ENCODE measurements around the gene UBXN1. TPM values are rescaled to one million over a fixed set of nuclear protein-coding genes. Genes with fewer than 3 reads are reported as not detected.

UBXN1 gene
- total and polyA plus RNA-seq, 2 donors (not counting 1 experiment from before 2014, with no cell fraction given), result 76.4 to 143 TPM

DNA sequence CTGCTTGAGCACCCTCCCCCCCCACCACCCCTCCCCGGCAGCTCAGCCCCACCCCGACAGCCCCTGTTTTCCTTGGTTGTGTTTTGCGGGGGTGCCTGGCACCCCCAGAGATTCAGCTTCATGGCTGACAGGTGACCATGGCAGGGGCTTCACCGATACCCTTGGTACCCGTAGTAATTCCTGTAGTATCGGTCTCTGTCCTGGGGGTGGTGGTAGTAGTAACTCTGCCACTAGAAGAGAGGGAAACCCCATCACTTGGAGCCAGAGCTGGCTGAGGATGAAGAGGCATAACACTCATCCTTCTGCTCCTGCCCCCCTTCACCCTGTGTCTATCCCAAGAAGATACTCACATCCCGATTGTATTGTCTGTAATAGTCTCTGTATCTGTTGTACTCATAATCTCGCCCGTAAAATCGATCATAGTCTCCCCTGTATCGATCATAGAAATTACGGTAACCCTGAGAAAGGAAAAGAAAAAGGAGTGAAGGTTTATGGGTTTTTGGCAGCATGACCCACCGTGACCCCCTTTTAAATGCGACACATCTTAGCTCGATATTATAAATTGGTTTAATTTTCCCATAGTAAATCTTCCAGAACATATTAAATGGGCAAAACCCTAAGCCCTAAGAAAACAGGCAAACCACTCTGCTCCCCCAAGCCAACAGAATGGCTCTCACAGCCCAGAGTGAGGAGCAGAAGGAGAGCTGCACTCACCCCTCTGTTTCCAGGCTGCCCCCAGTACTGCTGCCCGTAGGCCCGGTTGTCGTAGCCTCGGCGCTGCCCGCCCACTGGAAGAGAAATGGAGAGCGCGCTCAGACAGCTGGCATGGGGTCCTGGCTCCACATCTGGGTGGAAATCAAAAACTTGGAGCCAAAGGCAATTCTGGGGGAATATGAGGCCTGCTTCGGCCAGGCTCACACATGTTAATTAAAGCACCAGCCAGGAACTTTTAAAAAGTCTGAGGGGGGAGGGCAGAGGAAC is 36.6 kb upstream of the UBXN1 start:
- TF ChIP-seq EZH2 (IDR thresholded peaks at IDR 0.05; ENCODE audit: low read length, missing control alignments), result no peak
- TF ChIP-seq, protein P1, sequence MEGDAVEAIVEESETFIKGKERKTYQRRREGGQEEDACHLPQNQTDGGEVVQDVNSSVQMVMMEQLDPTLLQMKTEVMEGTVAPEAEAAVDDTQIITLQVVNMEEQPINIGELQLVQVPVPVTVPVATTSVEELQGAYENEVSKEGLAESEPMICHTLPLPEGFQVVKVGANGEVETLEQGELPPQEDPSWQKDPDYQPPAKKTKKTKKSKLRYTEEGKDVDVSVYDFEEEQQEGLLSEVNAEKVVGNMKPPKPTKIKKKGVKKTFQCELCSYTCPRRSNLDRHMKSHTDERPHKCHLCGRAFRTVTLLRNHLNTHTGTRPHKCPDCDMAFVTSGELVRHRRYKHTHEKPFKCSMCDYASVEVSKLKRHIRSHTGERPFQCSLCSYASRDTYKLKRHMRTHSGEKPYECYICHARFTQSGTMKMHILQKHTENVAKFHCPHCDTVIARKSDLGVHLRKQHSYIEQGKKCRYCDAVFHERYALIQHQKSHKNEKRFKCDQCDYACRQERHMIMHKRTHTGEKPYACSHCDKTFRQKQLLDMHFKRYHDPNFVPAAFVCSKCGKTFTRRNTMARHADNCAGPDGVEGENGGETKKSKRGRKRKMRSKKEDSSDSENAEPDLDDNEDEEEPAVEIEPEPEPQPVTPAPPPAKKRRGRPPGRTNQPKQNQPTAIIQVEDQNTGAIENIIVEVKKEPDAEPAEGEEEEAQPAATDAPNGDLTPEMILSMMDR (conservative IDR thresholded peaks at IDR 0.05 in 1 of 2, IDR thresholded peaks at IDR 0.05 in 1 of 2; ENCODE audit: low read depth in 1 of 2, low read length in 2 of 2), result no peak

DNA sequence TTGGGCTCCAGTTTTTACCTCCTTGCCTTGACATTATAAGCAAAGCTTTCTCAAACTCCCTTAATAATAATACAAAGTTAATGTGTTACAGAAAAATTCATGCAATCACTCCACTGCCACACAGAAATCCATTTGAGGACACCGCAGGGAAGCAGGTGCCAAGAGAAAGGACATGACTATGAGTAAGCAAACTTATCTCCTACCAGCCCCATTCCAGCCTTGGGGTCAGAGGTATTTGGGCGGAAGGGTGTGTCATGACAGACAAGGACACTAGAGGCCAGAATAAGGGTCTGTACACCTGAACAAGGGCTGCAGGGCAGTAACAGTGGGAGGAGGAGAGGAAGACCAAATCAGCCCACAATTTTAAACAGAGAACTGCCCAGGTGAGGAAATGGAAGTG is 34.5 kb upstream of the UBXN1 start:
- Histone ChIP-seq H3K9me3 (ENCODE audit: control insufficient read depth, insufficient read depth, low read depth, low read length) (no peaks in the 10 kb centered on the region), H3K27ac (ENCODE audit: insufficient read depth, low read length) (no peak overlapping the region), H3K79me2 (ENCODE audit: control insufficient read depth, insufficient read depth, low read length) (peaks cover 26% of the 10 kb centered on the region), H3K4me1 (ENCODE audit: control insufficient read depth, extremely low read depth, insufficient read depth, low read length) (peaks cover 12% of the 10 kb centered on the region), H3K4me2 (ENCODE audit: extremely low read depth, insufficient read depth, low read length) (no peak overlapping the region), H4K20me1 (ENCODE audit: control insufficient read depth, extremely low read depth, insufficient read depth, low read length) (no peaks in the 10 kb centered on the region), H3K9ac (ENCODE audit: insufficient read depth, low read length) (no peak overlapping the region), H2AFZ (ENCODE audit: low read length) (no peak overlapping the region), H3K27me3 (ENCODE audit: control insufficient read depth, insufficient read depth, low read length) (no peaks in the 10 kb centered on the region), H3K36me3 (ENCODE audit: control insufficient read depth, insufficient read depth, low read length) (peaks cover 26% of the 10 kb centered on the region), H3K4me3 (replicated peaks in 1 of 4; ENCODE audit: control extremely low read depth in 1 of 4, insufficient read depth in 1 of 4, low read depth in 3 of 4, low read length in 4 of 4) (no peak overlapping the region)
- TF ChIP-seq, protein P1 (conservative IDR thresholded peaks at IDR 0.05 in 1 of 2, IDR thresholded peaks at IDR 0.05 in 1 of 2; ENCODE audit: low read depth in 1 of 2, low read length in 2 of 2), result no peak
- TF ChIP-seq EZH2 (IDR thresholded peaks at IDR 0.05; ENCODE audit: low read length, missing control alignments), result no peak
- no peak for DNase-seq (ENCODE audit: low read depth in 2 of 2)

More for the DNA sequence above, 36.6 kb upstream of the UBXN1 start:
- no peak overlapping the region for H3K4me3 ChIP-seq (replicated peaks in 1 of 4; ENCODE audit: control extremely low read depth in 1 of 4, insufficient read depth in 1 of 4, low read depth in 3 of 4, low read length in 4 of 4)
- peaks cover 38% of the 10 kb centered on the region for H3K79me2 ChIP-seq (ENCODE audit: control insufficient read depth, insufficient read depth, low read length)
- H3K4me2 ChIP-seq (ENCODE audit: extremely low read depth, insufficient read depth, low read length), result no peak overlapping the region
- H2AFZ ChIP-seq (ENCODE audit: low read length), result no peak overlapping the region
- DNase-seq (ENCODE audit: low read depth in 2 of 2), result no peak
- no peak overlapping the region for H3K9ac ChIP-seq (ENCODE audit: insufficient read depth, low read length)
- H3K36me3 ChIP-seq (ENCODE audit: control insufficient read depth, insufficient read depth, low read length), result peaks cover 36% of the 10 kb centered on the region
- H3K4me1 ChIP-seq (ENCODE audit: control insufficient read depth, extremely low read depth, insufficient read depth, low read length), result peaks cover 3% of the 10 kb centered on the region
- no peaks in the 10 kb centered on the region for H3K9me3 ChIP-seq (ENCODE audit: control insufficient read depth, insufficient read depth, low read depth, low read length)
- no peaks in the 10 kb centered on the region for H4K20me1 ChIP-seq (ENCODE audit: control insufficient read depth, extremely low read depth, insufficient read depth, low read length)
- H3K27me3 ChIP-seq (ENCODE audit: control insufficient read depth, insufficient read depth, low read length), result no peaks in the 10 kb centered on the region
- H3K27ac ChIP-seq (ENCODE audit: insufficient read depth, low read length), result no peak overlapping the region

DNA sequence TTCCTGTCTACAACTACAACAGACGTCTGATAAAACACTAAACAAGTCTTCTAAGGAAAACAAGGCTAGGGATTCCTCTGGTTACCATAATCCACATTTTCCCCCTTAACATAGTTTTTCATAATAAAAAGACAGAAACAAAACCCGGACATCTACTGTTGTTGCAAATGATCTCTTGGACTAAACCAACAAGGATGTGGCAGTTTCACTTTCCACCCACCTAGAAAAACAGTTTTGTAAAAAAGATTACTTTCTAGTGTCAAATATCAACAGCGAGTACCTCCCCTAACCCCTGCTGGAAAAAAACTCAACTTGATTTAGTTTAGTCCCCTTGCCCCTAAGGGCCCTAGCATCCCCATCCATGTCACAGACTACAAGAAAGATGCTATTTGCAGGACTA is 34.0 kb upstream of the UBXN1 start:
- Histone ChIP-seq H3K4me2 (ENCODE audit: extremely low read depth, insufficient read depth, low read length) (no peak overlapping the region), H3K79me2 (ENCODE audit: control insufficient read depth, insufficient read depth, low read length) (peaks cover 23% of the 10 kb centered on the region), H3K36me3 (ENCODE audit: control insufficient read depth, insufficient read depth, low read length) (peaks cover 26% of the 10 kb centered on the region), H2AFZ (ENCODE audit: low read length) (no peak overlapping the region), H3K9ac (ENCODE audit: insufficient read depth, low read length) (no peak overlapping the region), H3K27ac (ENCODE audit: insufficient read depth, low read length) (no peak overlapping the region), H3K27me3 (ENCODE audit: control insufficient read depth, insufficient read depth, low read length) (no peaks in the 10 kb centered on the region), H3K9me3 (ENCODE audit: control insufficient read depth, insufficient read depth, low read depth, low read length) (no peaks in the 10 kb centered on the region), H3K4me3 (replicated peaks in 1 of 4; ENCODE audit: control extremely low read depth in 1 of 4, insufficient read depth in 1 of 4, low read depth in 3 of 4, low read length in 4 of 4) (no peak overlapping the region), H4K20me1 (ENCODE audit: control insufficient read depth, extremely low read depth, insufficient read depth, low read length) (no peaks in the 10 kb centered on the region), H3K4me1 (ENCODE audit: control insufficient read depth, extremely low read depth, insufficient read depth, low read length) (peaks cover 12% of the 10 kb centered on the region)
- TF ChIP-seq, protein P1 (conservative IDR thresholded peaks at IDR 0.05 in 1 of 2, IDR thresholded peaks at IDR 0.05 in 1 of 2; ENCODE audit: low read depth in 1 of 2, low read length in 2 of 2), result no peak
- no peak for DNase-seq (ENCODE audit: low read depth in 2 of 2)
